BJ (cell line): ENCODE data around the gene CRKL. TPM values are rescaled to one million over a fixed set of nuclear protein-coding genes. Genes with fewer than 3 reads are reported as not detected.

Experiments used
- CTCF ChIA-PET: fragments of 350-600 bp; formaldehyde crosslinking; extraction: SDS; loops from one replicate; lab custom pipeline; 2021; ENCODE audit warnings: antibody characterized with exemption, inconsistent platforms; lab: Yijun Ruan, JAX
- POLR2A ChIA-PET: fragments of 300-600 bp; sonication (Branson Sonifier 250); formaldehyde crosslinking; extraction: SDS; loops from one replicate; lab custom pipeline; 2021; ENCODE audit warnings: antibody characterized with exemption; lab: Charles Lee
- DNase-seq: peaks from one replicate; pipeline ENCODE4 v3.0.0-alpha.2; 2011; ENCODE audit warnings: low read depth
- H3K27me3 ChIP-seq: 2 replicates; pipeline ENCODE4 v1.6.0; 2011; ENCODE audit warnings: low read length; ENCODE audit not compliant: control insufficient read depth, insufficient read depth
- H3K36me3 ChIP-seq: 2 replicates; pipeline ENCODE4 v1.5.1; 2011; ENCODE audit warnings: low read length; ENCODE audit not compliant: control insufficient read depth, insufficient read depth
- H3K4me3 ChIP-seq: 2 replicates; pipeline ENCODE4 v1.5.1; 2011; ENCODE audit warnings: low read depth, mild to moderate bottlenecking, control low read depth, low read length
- CTCF ChIP-seq: IDR thresholded peaks from 2 replicates; pipeline ENCODE4 v1.5.1; 2011; ENCODE audit warnings: low read depth, mild to moderate bottlenecking, control low read depth, inconsistent platforms, low read length, moderate library complexity; ENCODE audit not compliant: insufficient read depth
- polyA plus RNA-seq: library from polyadenylated mRNA; depleted of rRNA; stranded (reverse); fragments of >200 nt; gene quantifications from 2 replicates; pipeline ENCODE4 v1.2.3, GENCODE V29; 2011

The CRKL gene
- polyA plus RNA-seq, 1 experiment = 14.7 TPM

- Histone ChIP-seq H3K4me3 (no peak overlapping the region), H3K27me3 (no peaks in the 10 kb centered on the region), H3K36me3 (peaks cover 9% of the 10 kb centered on the region)
- ChIA-PET POLR2A (no interaction called here), CTCF (no interaction called here)
- TF ChIP-seq CTCF = no peak
- DNase-seq = no peak
These were observed 31.2 kb downstream of the CRKL start for GRCh38 chr22:20948450-20948849.

- ChIA-PET POLR2A (no interaction called here), CTCF (no interaction called here)
- Histone ChIP-seq H3K4me3 (no peak overlapping the region), H3K27me3 (no peaks in the 10 kb centered on the region), H3K36me3 (peaks cover 9% of the 10 kb centered on the region)
- no peak for DNase-seq
- no peak for TF ChIP-seq CTCF
These were observed 31.8 kb downstream of the CRKL start for GRCh38 chr22:20948989-20949388.

GRCh38 chr22:20949698-20950183 lies 32.5 kb downstream of the CRKL start:
- no peak for DNase-seq
- H3K36me3 ChIP-seq = peaks cover 9% of the 10 kb centered on the region
- ChIA-PET POLR2A (no interaction called here), CTCF (interaction anchor here (0.9 to 1.0 kb wide), 2 partner anchors 32 to 64 kb away, joined by 3 read pairs; partner anchors contain the start of gene LZTR1)
- no peaks in the 10 kb centered on the region for H3K27me3 ChIP-seq
- H3K4me3 ChIP-seq = no peak overlapping the region
- no peak for TF ChIP-seq CTCF

- Histone ChIP-seq H3K36me3 (peaks cover 9% of the 10 kb centered on the region), H3K4me3 (no peak overlapping the region), H3K27me3 (no peaks in the 10 kb centered on the region)
- DNase-seq = no peak
- no peak for TF ChIP-seq CTCF
- ChIA-PET POLR2A (interaction anchor here (0.6 kb wide), 1 partner anchor 14 kb away, joined by 8 read pairs; no protein-coding TSS in a partner anchor), CTCF (interaction anchor here (1.8 kb wide), 1 partner anchor 35 kb away, joined by 9 read pairs; the partner anchor contains the start of gene CRKL)
These were observed 34.1 kb downstream of the CRKL start for GRCh38 chr22:20951151-20951931.

GRCh38 chr22:20951932-20952380 lies 34.7 kb downstream of the CRKL start:
- ChIA-PET POLR2A (no interaction called here), CTCF (interaction anchor here (0.9 to 7.2 kb wide), 4 partner anchors 9 to 67 kb away, joined by 3 to 36 read pairs (median 7); partner anchors contain the start of gene CRKL)

More at GRCh38 chr22:20951932-20952380, 34.7 kb downstream of the CRKL start:
- DNase-seq = no peak
- Histone ChIP-seq H3K4me3 (no peak overlapping the region), H3K27me3 (no peaks in the 10 kb centered on the region), H3K36me3 (peaks cover 9% of the 10 kb centered on the region)
- TF ChIP-seq CTCF = no peak
